Astrocyte (in vitro differentiated cells and primary cell): ENCODE results near the gene COQ5. TPM values are rescaled to one million over a fixed set of nuclear protein-coding genes. Genes with fewer than 3 reads are reported as not detected.

ENCODE experiments used
- DNase-seq: peaks from one replicate; pipeline ENCODE4 v3.0.0-alpha.2; 2010; ENCODE audit warnings: low read depth
- FAIRE-seq: peaks from 2 replicates; lab custom pipeline; 2011; peaks lifted over from hg19 to GRCh38; lab: Jason Lieb, UNC
- H2AFZ ChIP-seq: 2 replicates; pipeline ENCODE4 v1.6.0; 2012; ENCODE audit warnings: low read depth, low read length, inconsistent platforms
- H3K27ac ChIP-seq: 2 replicates; pipeline ENCODE4 v1.5.1; 2011; ENCODE audit warnings: low read depth, low read length, inconsistent platforms
- H3K27me3 ChIP-seq: 2 replicates; pipeline ENCODE4 v1.6.0; 2011; ENCODE audit warnings: low read length, inconsistent platforms; ENCODE audit not compliant: insufficient read depth
- H3K36me3 ChIP-seq: 2 replicates; pipeline ENCODE4 v1.5.1; 2011; ENCODE audit warnings: low read length, inconsistent platforms; ENCODE audit not compliant: insufficient read depth
- H3K4me1 ChIP-seq: 2 replicates; pipeline ENCODE4 v1.5.1; 2011; ENCODE audit warnings: low read length, inconsistent platforms; ENCODE audit not compliant: insufficient read depth
- H3K4me2 ChIP-seq: 2 replicates; pipeline ENCODE4 v1.6.0; 2012; ENCODE audit warnings: low read length, inconsistent platforms
- H3K4me3 ChIP-seq: 2 replicates; pipeline ENCODE4 v1.5.1; 2011; ENCODE audit warnings: low read depth, mild to moderate bottlenecking, low read length, inconsistent platforms; ENCODE audit not compliant: insufficient read depth
- H3K79me2 ChIP-seq: 2 replicates; pipeline ENCODE4 v1.6.0; 2012; ENCODE audit warnings: mild to moderate bottlenecking, low read length, inconsistent platforms; ENCODE audit not compliant: insufficient read depth
- H3K9ac ChIP-seq: 2 replicates; pipeline ENCODE4 v1.6.0; 2012; ENCODE audit warnings: mild to moderate bottlenecking, low read length, inconsistent platforms
- H3K9me3 ChIP-seq: 2 replicates; pipeline ENCODE4 v1.5.1; 2012; ENCODE audit warnings: low read depth, mild to moderate bottlenecking, low read length, inconsistent platforms; ENCODE audit not compliant: insufficient read depth
- H4K20me1 ChIP-seq: 2 replicates; pipeline ENCODE4 v1.6.0; 2012; ENCODE audit warnings: low read length, inconsistent platforms; ENCODE audit not compliant: insufficient read depth
- H3K27ac Mint-ChIP-seq: one replicate; pipeline ENCODE4 v1.8.0; 2021; ENCODE audit warnings: mild to moderate bottlenecking, mixed read lengths; ENCODE audit not compliant: unreplicated experiment
- H3K27me3 Mint-ChIP-seq: one replicate; pipeline ENCODE4 v1.8.0; 2021; ENCODE audit warnings: low read depth, mixed read lengths; ENCODE audit not compliant: unreplicated experiment
- H3K36me3 Mint-ChIP-seq: one replicate; pipeline ENCODE4 v1.8.0; 2021; ENCODE audit warnings: low read depth, mixed read lengths; ENCODE audit not compliant: unreplicated experiment
- H3K4me1 Mint-ChIP-seq: one replicate; pipeline ENCODE4 v1.8.0; 2021; ENCODE audit warnings: low read depth, mixed read lengths; ENCODE audit not compliant: unreplicated experiment
- H3K4me3 Mint-ChIP-seq: one replicate; pipeline ENCODE4 v1.8.0; 2021; ENCODE audit warnings: mild to moderate bottlenecking, moderate library complexity, mixed read lengths; ENCODE audit not compliant: unreplicated experiment
- H3K9me3 Mint-ChIP-seq: one replicate; pipeline ENCODE4 v1.8.0; 2021; ENCODE audit warnings: mild to moderate bottlenecking, mixed read lengths; ENCODE audit not compliant: unreplicated experiment
- CTCF ChIP-seq: IDR thresholded peaks from 2 replicates; pipeline ENCODE4 v1.5.1; 2011; ENCODE audit warnings: low read depth, mild to moderate bottlenecking, inconsistent platforms, low read length, moderate library complexity; ENCODE audit not compliant: insufficient read depth
- EZH2 ChIP-seq: IDR thresholded peaks from 2 replicates; pipeline ENCODE4 v1.6.1; 2012; ENCODE audit warnings: mild to moderate bottlenecking, low read length, inconsistent platforms; ENCODE audit not compliant: insufficient read depth
- total RNA-seq: library from RNA; stranded (reverse); gene quantifications from 2 replicates; pipeline ENCODE4 v1.2.1, GENCODE V29; 2021

The COQ5 gene
- total RNA-seq, 1 donor from 2014 or later = 23.4 TPM

- H3K9ac ChIP-seq = peak within 1 kb of the TSS; percentile 88
- Mint-ChIP-seq H3K4me1 (peaks cover 16% of the 10 kb centered on the region), H3K27me3 (no peaks in the 10 kb centered on the region), H3K36me3 (peaks cover 16% of the 10 kb centered on the region), H3K4me3 (peak within 1 kb of the TSS; percentile 98), H3K27ac (peak within 1 kb of the TSS; percentile 69), H3K9me3 (no peaks in the 10 kb centered on the region)
- H3K27me3 ChIP-seq = no peaks in the 10 kb centered on the region
- FAIRE-seq (no peak), DNase-seq (peak; percentile 77)
- H3K9me3 ChIP-seq = no peaks in the 10 kb centered on the region
- peak within 1 kb of the TSS; percentile 65 for H2AFZ ChIP-seq
- H4K20me1 ChIP-seq = peaks cover 33% of the 10 kb centered on the region
- H3K27ac ChIP-seq = peak within 1 kb of the TSS; percentile 65
- H3K36me3 ChIP-seq = peaks cover 6% of the 10 kb centered on the region
- H3K79me2 ChIP-seq = peaks cover 38% of the 10 kb centered on the region
- peak within 1 kb of the TSS; percentile 97 for H3K4me2 ChIP-seq
- H3K4me1 ChIP-seq = peaks cover 21% of the 10 kb centered on the region
- H3K4me3 ChIP-seq = peak within 1 kb of the TSS; percentile 99
- TF ChIP-seq CTCF (no peak), EZH2 (no peak)
Observed at GRCh38 chr12:120495731-120496412, 33.1 kb downstream of the COQ5 start, which contains the start of gene DYNLL1. TSS of gene DYNLL1 (plus strand) at chr12:120496113. CDS start at chr12:120496422, 309 bp downstream.

GRCh38 chr12:120495186-120495730, 33.7 kb downstream of the COQ5 start:
- H3K4me1 Mint-ChIP-seq = peaks cover 16% of the 10 kb centered on the region
- TF ChIP-seq CTCF = no peak
- TF ChIP-seq EZH2 = no peak
- Histone ChIP-seq H2AFZ (peak overlapping the region; percentile 65), H3K4me1 (peaks cover 21% of the 10 kb centered on the region), H3K27ac (peak overlapping the region; percentile 12), H3K9me3 (no peaks in the 10 kb centered on the region), H3K79me2 (peaks cover 38% of the 10 kb centered on the region), H3K36me3 (peaks cover 6% of the 10 kb centered on the region), H3K27me3 (no peaks in the 10 kb centered on the region), H3K4me3 (peak overlapping the region; percentile 64), H3K9ac (peak overlapping the region; percentile 78), H3K4me2 (peak overlapping the region; percentile 97), H4K20me1 (peaks cover 33% of the 10 kb centered on the region)
- FAIRE-seq (no peak), DNase-seq (no peak)
- H3K27ac Mint-ChIP-seq = peak overlapping the region; percentile 69
- peak overlapping the region; percentile 98 for H3K4me3 Mint-ChIP-seq
- no peaks in the 10 kb centered on the region for H3K27me3 Mint-ChIP-seq
- peaks cover 14% of the 10 kb centered on the region for H3K36me3 Mint-ChIP-seq
- no peaks in the 10 kb centered on the region for H3K9me3 Mint-ChIP-seq
